Measurements from ENCODE around the gene MRTFA. TPM values are rescaled to one million over a fixed set of nuclear protein-coding genes. Genes with fewer than 3 reads are reported as not detected.

Gene MRTFA
- total and polyA plus RNA-seq, 4 donors, result 7.5 to 22.0 (median 9.6) TPM

Other genes starting within 250 kb of the MRTFA start
- gene MCHR1, start 42.8 kb upstream of the MRTFA start, total RNA-seq, result 1 to 10 TPM in 1 of 2 donors, under 1 TPM in 1; 0.23 to 1.5 TPM
- gene MCHR1, start 42.8 kb upstream of the MRTFA start, polyA plus RNA-seq, result 1 to 10 TPM in 1 of 2 donors, under 1 TPM in 1; 0.61 to 2.4 TPM
- gene SLC25A17, start 182.6 kb upstream of the MRTFA start, total RNA-seq, result 10 to 100 TPM in 1 of 2 donors, 1 to 10 TPM in 1; 7.3 to 17.5 TPM
- gene SLC25A17, start 182.6 kb upstream of the MRTFA start, polyA plus RNA-seq, result 10 to 100 TPM in 1 of 2 donors, 1 to 10 TPM in 1; 9.9 to 12.5 TPM
- gene ST13, start 219.9 kb upstream of the MRTFA start, total RNA-seq, result 10 to 100 TPM; 90.6 to 91.5 TPM
- 100 to 1,000 TPM in 1 of 2 donors, 10 to 100 TPM in 1; 82.3 to 112 TPM for gene ST13, start 219.9 kb upstream of the MRTFA start, polyA plus RNA-seq
- gene XPNPEP3, start 220.4 kb upstream of the MRTFA start, total RNA-seq, result 10 to 100 TPM; 10.1 to 16.4 TPM
- 1 to 10 TPM; 5.5 to 7.1 TPM for gene XPNPEP3, start 220.4 kb upstream of the MRTFA start, polyA plus RNA-seq
- gene DNAJB7, start 225.4 kb upstream of the MRTFA start, total RNA-seq, result not detected
- gene DNAJB7, start 225.4 kb upstream of the MRTFA start, polyA plus RNA-seq, result under 1 TPM in 1 of 2 donors, not detected in 1; 0.15 TPM